Breast epithelium (tissue), 3 donors: ENCODE results near the gene ERFL.

Experiments
- POLR2A ChIP-seq: fragments of 450-650 bp; IDR thresholded peaks from one replicate; pipeline ENCODE4 v1.6.1; 2016; ENCODE audit warnings: antibody characterized with exemption, mild to moderate bottlenecking, moderate library complexity
- POLR2AphosphoS5 ChIP-seq, 3 donors: sonication (generic); formaldehyde crosslinking; IDR thresholded peaks; one replicate each; pipeline ENCODE4 v1.6.1; 2017; ENCODE audit warnings: antibody characterized with exemption in 3 of 3
- TF ChIP-seq, protein P1 (sequence below), 3 donors: fragments of 450-650 bp; IDR thresholded peaks; one replicate each; pipeline ENCODE4 v1.5.1; 2016 to 2017; ENCODE audit warnings: antibody characterized with exemption in 3 of 3, mild to moderate bottlenecking in 3 of 3, moderate library complexity in 3 of 3

DNA sequence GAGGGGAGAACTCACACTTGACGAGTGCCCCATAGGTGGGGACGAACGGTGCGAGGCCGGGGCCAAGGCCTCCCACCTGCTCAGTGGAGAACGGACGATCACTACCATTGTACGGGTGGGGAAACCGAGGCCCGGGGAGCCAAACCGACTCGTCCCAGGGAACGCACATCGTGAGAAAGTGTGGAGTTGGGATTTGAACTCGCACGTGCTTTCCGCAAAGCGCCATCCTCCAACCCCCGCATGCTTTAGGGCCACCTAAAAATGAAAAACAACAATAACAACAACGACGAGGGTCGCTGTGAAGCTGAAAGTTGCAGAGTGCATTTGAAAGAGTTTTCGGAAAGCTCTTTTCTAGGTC lies 44.8 kb downstream of the ERFL start:
- TF ChIP-seq POLR2AphosphoS5 (IDR thresholded peaks at IDR 0.05) (no peak), POLR2A (no peak)
- TF ChIP-seq, protein P1, sequence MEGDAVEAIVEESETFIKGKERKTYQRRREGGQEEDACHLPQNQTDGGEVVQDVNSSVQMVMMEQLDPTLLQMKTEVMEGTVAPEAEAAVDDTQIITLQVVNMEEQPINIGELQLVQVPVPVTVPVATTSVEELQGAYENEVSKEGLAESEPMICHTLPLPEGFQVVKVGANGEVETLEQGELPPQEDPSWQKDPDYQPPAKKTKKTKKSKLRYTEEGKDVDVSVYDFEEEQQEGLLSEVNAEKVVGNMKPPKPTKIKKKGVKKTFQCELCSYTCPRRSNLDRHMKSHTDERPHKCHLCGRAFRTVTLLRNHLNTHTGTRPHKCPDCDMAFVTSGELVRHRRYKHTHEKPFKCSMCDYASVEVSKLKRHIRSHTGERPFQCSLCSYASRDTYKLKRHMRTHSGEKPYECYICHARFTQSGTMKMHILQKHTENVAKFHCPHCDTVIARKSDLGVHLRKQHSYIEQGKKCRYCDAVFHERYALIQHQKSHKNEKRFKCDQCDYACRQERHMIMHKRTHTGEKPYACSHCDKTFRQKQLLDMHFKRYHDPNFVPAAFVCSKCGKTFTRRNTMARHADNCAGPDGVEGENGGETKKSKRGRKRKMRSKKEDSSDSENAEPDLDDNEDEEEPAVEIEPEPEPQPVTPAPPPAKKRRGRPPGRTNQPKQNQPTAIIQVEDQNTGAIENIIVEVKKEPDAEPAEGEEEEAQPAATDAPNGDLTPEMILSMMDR (IDR thresholded peaks at IDR 0.05), result no peak
